ENCODE results near the gene TSPAN18.

TSPAN18 gene

GRCh38 chr11:44938066-44938691, 211.4 kb downstream of the TSPAN18 start:
- DNase-seq (ENCODE audit: low read depth): no peak
- no peak for TF ChIP-seq CTCF (IDR thresholded peaks at IDR 0.05; ENCODE audit: low read depth, low read length, missing control alignments)
- in situ Hi-C loops (cut with HindIII; ENCODE audit: low sequenced_read_pairs): loop anchor here (10.0 to 25.0 kb wide), 2 partner anchors 157 to 399 kb away; no protein-coding TSS in a partner anchor
- no peak overlapping the region for H3K4me3 ChIP-seq (ENCODE audit: low read depth, low read length)

- TF ChIP-seq CTCF (IDR thresholded peaks at IDR 0.05; ENCODE audit: low read depth, low read length, missing control alignments): peak; percentile 48
- H3K4me3 ChIP-seq (ENCODE audit: low read depth, low read length): no peak overlapping the region
- in situ Hi-C loops (cut with HindIII; ENCODE audit: low sequenced_read_pairs): loop anchor here (10.0 to 25.0 kb wide), 2 partner anchors 155 to 397 kb away; no protein-coding TSS in a partner anchor
- no peak for DNase-seq (ENCODE audit: low read depth)
Observed at GRCh38 chr11:44939673-44940395, 213.1 kb downstream of the TSPAN18 start.

GRCh38 chr11:44940404-44940803, 213.6 kb downstream of the TSPAN18 start:
- DNase-seq (ENCODE audit: low read depth): no peak
- H3K4me3 ChIP-seq (ENCODE audit: low read depth, low read length): no peak overlapping the region
- no peak for TF ChIP-seq CTCF (IDR thresholded peaks at IDR 0.05; ENCODE audit: low read depth, low read length, missing control alignments)
- in situ Hi-C loops (cut with HindIII; ENCODE audit: low sequenced_read_pairs): loop anchor here (25.0 kb wide), 1 partner anchor 397 kb away; no protein-coding TSS in a partner anchor

GRCh38 chr11:44940835-44941234, 214.1 kb downstream of the TSPAN18 start:
- H3K4me3 ChIP-seq (ENCODE audit: low read depth, low read length): no peak overlapping the region
- in situ Hi-C loops (cut with HindIII; ENCODE audit: low sequenced_read_pairs): loop anchor here (25.0 kb wide), 1 partner anchor 396 kb away; no protein-coding TSS in a partner anchor
- no peak for TF ChIP-seq CTCF (IDR thresholded peaks at IDR 0.05; ENCODE audit: low read depth, low read length, missing control alignments)
- DNase-seq (ENCODE audit: low read depth): no peak

- no peak for TF ChIP-seq CTCF (IDR thresholded peaks at IDR 0.05; ENCODE audit: low read depth, low read length, missing control alignments)
- in situ Hi-C loops (cut with HindIII; ENCODE audit: low sequenced_read_pairs): loop anchor here (25.0 kb wide), 1 partner anchor 396 kb away; no protein-coding TSS in a partner anchor
- no peak overlapping the region for H3K4me3 ChIP-seq (ENCODE audit: low read depth, low read length)
- no peak for DNase-seq (ENCODE audit: low read depth)
Observed at GRCh38 chr11:44941259-44942021, 214.7 kb downstream of the TSPAN18 start.
